ENCODE measurements around the gene KLHL22.

- TF ChIP-seq EZH2phosphoT487 (IDR thresholded peaks at IDR 0.05; ENCODE audit: low read depth, severe bottlenecking, unreplicated experiment) (no peak), CTCF (IDR thresholded peaks at IDR 0.05; ENCODE audit: poor library complexity) (peak; percentile 88)
These were observed 476 bp upstream of the KLHL22 start for GRCh38 chr22:20495861-20496681.

Measured in hepatocyte (in vitro differentiated cells).